GM21723 (cell line): ENCODE results near the gene ITSN2.
"Not testable (repeated sequence)": the region's sequence is repeated elsewhere in the genome, so short reads cannot be mapped to it uniquely, and the experiment has no call there.

Experiments used
- ATAC-seq: cut with Tn5 transposase; IDR thresholded peaks from one replicate; pipeline ENCODE4 v1.9.1; 2021; ENCODE audit warnings: mild to moderate bottlenecking, moderate library complexity; ENCODE audit not compliant: unreplicated experiment

The ITSN2 gene

GRCh38 chr2:24222946-24223345 is 137.4 kb downstream of the ITSN2 start:
- ATAC-seq, result no peak

DNA sequence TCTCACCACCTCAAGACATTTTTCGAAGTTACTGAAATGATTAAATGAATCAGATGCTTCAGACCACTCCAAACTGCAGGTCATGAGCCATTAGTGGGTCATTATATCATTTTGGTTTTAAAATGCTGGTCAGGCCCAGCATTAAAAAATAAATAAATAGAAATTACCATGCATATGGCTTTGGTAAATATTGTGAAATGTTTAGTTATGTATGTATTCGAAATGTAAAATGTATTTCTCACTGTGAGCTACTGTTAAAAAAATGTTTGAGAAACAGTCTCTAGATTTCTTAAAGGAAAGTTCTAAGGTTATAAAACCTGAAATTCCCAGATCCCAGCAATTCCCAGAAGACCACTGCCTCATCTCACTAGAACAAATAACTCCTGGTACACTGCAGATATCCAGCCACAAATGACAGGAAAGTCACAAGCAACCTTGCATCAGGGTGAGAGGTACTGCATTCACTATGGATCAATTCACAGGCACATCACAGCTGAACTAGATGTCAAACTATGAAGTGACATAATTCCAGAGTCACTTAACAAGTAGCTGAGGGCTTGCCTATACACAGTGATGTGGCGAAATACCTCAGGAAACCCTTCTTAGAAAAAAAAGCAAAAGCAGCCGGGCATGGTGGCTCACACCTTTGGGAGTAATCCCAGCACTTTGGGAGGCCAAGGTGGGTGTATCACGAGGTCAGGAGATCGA is 138.8 kb downstream of the ITSN2 start:
- ATAC-seq, result no peak

- no peak for ATAC-seq
Measured at GRCh38 chr2:24220554-24221291, 139.6 kb downstream of the ITSN2 start.

DNA sequence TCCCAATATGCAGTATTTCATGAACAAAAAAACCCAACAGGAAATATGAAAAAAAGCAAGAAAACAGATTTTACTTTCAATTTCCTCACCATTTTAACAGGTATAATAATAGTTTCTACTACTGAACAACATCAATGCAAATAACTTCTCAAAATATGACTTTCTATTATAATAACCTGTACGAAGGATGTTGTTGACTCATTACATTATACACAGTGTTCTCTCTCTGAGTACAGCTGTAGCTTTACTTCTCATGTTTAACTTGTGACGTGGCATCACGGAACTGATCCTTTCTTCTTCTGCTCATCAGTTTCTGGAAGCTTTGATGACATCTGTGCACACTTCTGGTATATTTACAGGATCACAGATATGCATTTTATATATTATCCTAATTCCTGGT is 145.5 kb downstream of the ITSN2 start:
- peak; percentile 95 for ATAC-seq

- ATAC-seq, result no peak
Measured at GRCh38 chr2:24211408-24211807, 148.9 kb downstream of the ITSN2 start.

GRCh38 chr2:24210723-24211122 is 149.6 kb downstream of the ITSN2 start:
- no peak for ATAC-seq

GRCh38 chr2:24210106-24210455 is 150.3 kb downstream of the ITSN2 start:
- no peak for ATAC-seq

DNA sequence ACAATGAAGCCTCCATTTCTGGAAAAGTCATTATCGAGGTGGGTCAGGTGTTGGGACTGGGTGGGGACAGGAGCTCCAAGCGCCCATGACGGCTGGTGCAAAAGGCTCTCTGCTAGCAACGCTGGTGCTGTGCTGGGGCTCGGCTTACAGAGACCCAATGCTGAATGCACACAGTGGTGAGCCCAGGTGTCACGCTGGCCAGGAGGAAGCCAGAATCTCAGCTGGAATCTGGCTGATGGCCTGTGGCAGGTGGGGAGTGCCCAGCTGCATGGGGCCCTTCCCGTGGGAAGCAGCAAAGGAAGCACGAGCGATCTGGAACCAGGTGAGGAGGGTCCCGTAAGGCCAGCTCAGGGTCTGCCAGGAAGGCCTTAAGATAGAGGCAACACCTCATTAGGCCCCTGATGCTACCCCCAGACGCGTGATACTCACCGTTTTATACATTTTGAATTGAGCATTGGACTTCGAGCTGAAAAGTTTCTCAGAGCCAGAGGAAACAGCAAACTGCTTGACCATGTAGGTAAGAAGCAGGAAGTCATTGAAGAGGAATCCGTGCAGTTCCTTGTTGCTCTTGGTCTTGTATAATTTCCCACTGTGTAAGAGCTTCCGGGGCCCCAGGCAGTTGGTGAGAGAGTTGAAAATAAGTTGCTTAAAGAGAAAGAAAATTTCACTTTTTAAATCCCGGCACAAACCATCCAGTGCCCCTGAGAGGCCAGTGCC is 150.8 kb downstream of the ITSN2 start:
- no peak for ATAC-seq

DNA sequence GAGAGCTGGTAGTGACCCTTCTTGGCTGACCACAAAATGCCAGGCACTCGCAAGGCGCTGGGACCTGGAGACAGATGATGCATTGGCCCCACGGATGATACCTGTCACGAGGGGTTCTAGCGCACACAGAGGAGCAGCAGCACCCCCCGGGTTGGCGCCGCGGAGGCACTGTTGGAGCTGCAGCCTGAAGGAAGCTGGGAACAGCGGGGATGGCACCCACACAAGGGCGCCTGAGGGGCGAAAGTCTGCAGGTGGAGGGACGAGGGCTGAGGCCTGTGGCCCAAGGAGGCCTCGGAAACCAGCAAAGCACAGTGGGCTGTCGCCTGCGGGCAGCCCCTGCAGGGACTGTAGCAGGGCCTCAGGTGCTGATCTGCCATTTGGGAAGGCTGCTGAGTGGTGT is 151.8 kb downstream of the ITSN2 start:
- ATAC-seq, result no peak

DNA sequence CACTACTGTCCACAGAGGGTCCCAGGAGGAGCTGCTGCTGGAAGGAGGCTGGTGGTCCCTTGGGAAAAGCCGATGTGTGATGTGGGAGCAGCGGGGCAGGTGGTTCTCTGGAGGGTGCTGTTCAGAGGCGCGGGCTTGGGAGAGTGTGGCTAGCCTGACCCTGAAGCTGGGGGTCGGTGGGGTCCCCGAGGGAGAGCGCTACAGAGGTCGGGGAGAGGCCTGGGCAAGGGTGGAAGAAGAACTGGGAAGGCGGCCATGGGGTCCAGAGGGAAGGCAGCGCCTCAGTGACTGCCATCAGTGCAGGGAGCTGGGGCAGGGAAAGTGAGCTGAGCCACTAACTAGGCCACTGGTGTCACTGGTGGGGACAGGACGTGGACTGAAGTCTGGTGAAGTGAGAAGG is 153.0 kb downstream of the ITSN2 start:
- ATAC-seq, result no peak

GRCh38 chr2:24206714-24207113 is 153.6 kb downstream of the ITSN2 start:
- no peak for ATAC-seq

GRCh38 chr2:24206242-24206641 is 154.1 kb downstream of the ITSN2 start:
- no peak for ATAC-seq

GRCh38 chr2:24205131-24205530 is 155.2 kb downstream of the ITSN2 start:
- no peak for ATAC-seq

DNA sequence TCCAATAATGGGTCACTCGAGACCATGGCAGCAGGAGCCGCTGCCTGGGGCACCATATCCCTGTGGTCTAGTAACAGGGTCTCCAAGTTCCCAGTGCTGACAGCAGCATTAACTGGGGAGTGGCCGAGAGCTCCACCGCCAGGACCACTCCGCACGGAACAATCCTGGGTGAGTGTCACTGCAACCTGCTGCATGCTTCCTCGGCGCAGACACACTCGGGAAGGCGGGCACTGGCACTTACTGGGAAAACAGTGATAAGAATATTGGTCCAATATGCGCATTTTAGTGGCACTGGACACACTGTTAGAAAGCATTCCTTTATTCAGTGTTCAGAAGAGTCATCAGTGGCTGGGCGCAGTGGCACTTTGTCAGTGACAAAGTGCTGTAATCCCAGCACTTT is 155.8 kb downstream of the ITSN2 start:
- no peak for ATAC-seq

DNA sequence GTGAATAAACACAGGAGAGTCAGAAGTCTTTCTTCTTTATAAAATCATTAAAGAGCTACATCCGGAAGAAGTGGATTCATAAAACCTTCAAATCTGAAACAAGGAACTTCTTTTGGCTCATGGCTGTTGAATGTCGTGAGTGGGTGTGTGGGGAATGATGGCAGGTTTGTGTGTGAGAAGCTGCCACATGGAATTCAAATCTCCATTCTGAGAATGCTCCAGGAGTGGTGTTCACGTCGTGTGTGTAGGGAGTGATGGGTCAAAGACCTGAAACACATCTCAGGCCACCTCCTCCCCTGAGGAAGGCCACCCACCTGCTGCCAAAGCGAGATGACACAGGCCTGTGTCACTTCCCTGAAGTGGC is 156.6 kb downstream of the ITSN2 start:
- ATAC-seq, result no peak

DNA sequence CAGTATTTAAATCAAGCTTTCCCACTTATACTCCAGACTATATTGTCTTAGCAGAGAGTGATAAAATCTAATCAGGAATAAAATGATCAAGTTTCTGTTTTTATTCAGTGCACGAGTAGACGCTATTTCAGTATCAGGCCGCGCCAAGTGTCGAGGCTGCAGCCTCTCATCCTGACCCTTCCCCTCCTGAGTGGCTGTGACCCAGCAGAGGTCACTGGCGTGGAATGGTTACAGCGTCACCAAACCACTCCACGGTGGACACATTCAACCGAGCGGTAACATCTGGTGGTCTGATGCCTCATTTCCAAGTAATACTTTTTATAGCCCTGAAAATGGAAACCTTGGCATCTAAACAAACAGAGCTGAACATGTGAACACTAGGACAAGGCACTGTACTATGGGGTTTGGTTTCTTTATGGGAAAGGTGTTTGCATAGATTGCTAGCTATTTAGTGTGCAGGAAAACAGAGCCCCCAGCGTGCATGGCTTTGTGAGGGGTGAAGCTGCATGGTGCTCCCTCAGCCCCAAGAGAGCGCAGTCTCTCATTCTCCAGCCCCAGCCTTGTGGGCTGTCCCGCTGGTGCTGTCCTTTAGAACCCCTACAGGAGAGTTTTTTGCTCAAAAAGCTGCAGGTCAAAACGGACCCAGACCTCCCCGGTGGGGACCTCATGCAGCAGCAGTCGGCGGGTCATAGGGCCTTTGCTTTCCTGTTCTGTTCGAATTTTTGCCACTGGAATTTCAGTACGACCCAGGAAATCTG is 157.1 kb downstream of the ITSN2 start:
- ATAC-seq, result no peak

DNA sequence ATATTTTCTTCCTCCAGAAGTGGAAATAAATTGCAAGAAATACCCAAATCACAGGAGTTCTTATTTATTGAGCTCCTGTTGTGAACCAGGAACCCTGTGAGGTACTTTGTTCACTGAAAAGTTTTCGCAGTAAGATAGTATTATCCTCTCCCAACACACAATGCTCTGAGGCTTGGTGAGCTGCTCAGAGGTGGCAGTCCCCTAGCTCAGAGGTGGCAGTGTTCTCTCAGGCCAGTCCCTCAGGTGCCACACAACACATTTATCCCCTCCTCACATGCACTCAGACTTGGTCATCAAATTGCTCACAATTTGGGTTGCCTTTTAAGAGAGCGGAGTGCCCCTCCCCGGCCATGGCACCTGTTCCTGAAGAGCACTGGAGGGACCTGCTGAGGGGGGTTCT is 159.5 kb downstream of the ITSN2 start:
- no peak for ATAC-seq

- ATAC-seq, result no peak
Measured at GRCh38 chr2:24199968-24200590, 160.3 kb downstream of the ITSN2 start.

GRCh38 chr2:24197213-24197612 is 163.1 kb downstream of the ITSN2 start:
- ATAC-seq, result not testable (repeated sequence)

DNA sequence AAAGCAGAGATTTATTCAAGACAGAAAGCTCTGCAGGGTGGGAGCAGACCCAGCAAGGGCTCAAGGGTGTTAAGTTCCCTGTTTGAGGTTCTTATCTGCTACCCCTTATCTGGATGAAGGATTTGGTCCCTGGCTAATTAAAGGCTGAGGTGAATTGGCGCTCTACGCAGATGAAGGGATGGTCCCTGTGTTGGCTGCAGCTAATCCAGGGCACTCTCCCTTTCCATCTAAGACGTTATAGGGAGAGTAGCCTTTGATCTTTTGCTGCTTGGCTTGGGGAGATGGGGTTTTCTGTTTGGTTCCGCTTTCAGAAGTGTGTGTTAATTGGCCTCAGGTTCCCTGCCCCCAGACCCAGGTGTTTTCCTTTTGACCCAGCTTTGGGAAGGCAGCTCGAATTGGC is 168.5 kb downstream of the ITSN2 start:
- ATAC-seq, result no peak

DNA sequence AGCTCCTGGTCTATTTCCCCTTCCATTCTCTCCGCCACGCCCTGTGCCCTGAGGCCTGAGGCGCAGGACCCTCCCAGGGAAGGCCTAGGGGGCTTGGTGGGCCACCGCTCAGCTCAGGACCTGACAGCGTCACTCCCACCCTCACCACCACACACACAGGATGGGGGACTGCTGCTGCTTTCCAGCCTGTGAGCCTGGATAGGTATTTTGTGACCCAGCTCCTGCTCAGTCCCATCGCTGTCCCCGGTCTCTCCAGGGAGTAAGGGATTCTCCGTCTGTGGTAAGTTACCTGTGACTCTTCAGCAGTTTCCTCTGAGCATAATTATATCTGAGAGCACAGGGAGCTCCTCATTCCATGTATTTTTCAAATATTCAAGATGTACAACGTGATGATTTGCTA is 169.2 kb downstream of the ITSN2 start:
- no peak for ATAC-seq
